H1 (cell line): ENCODE results near the gene PHLPP1. TPM values are rescaled to one million over a fixed set of nuclear protein-coding genes. Genes with fewer than 3 reads are reported as not detected.

Experiments
- CTCF ChIA-PET: fragments of 300-600 bp; sonication (Branson Sonifier 250); formaldehyde crosslinking; loops from one replicate; lab custom pipeline; 2021; ENCODE audit not compliant: partially characterized antibody; lab: Charles Lee
- POLR2A ChIA-PET: fragments of 300-600 bp; sonication (Branson Sonifier 250); formaldehyde crosslinking; loops from one replicate; lab custom pipeline; 2021; ENCODE audit warnings: inconsistent platforms; ENCODE audit not compliant: partially characterized antibody; lab: Charles Lee
- DNase-seq, 2 experiments: peaks; one replicate each; pipeline versions ENCODE4 v3.0.0 to v3.0.0-alpha.2; 2010 to 2022; ENCODE audit warnings: low spot score in 2 of 2, low read depth in 1 of 2, mixed read lengths in 1 of 2
- FAIRE-seq: peaks from 2 replicates; lab custom pipeline; 2011; peaks lifted over from hg19 to GRCh38; lab: Jason Lieb, UNC
- H2AFZ ChIP-seq: 2 replicates; pipeline ENCODE4 v1.8.1; 2012; ENCODE audit warnings: low read length, inconsistent platforms
- H2AK5ac ChIP-seq: 2 replicates; pipeline ENCODE4 v1.6.1; 2013; ENCODE audit warnings: low read depth, low read length
- H2BK120ac ChIP-seq: replicated peaks from 2 replicates; pipeline ENCODE3; 2013; ENCODE audit warnings: low read depth, low read length, inconsistent platforms
- H2BK12ac ChIP-seq: 2 replicates; pipeline ENCODE4 v1.6.1; 2013; ENCODE audit warnings: low read depth, low read length
- H2BK15ac ChIP-seq: 2 replicates; pipeline ENCODE4 v1.6.1; 2013; ENCODE audit warnings: low read length
- H2BK20ac ChIP-seq: 2 replicates; pipeline ENCODE4 v1.6.1; 2013; ENCODE audit warnings: low read length
- H2BK5ac ChIP-seq: 2 replicates; pipeline ENCODE4 v1.6.1; 2013; ENCODE audit warnings: low read depth, low read length
- H3K14ac ChIP-seq: 2 replicates; pipeline ENCODE4 v1.6.1; 2013; ENCODE audit warnings: inconsistent platforms; ENCODE audit not compliant: insufficient read length
- H3K18ac ChIP-seq: 2 replicates; pipeline ENCODE4 v1.6.1; 2013; ENCODE audit warnings: low read length; ENCODE audit errors: extremely low read depth
- H3K23ac ChIP-seq: 2 replicates; pipeline ENCODE4 v1.6.1; 2013; ENCODE audit warnings: inconsistent platforms; ENCODE audit not compliant: insufficient read length
- H3K23me2 ChIP-seq: 2 replicates; pipeline ENCODE4 v1.6.1; 2013; ENCODE audit warnings: low read depth, low read length
- H3K27ac ChIP-seq: 2 replicates; pipeline ENCODE4 v1.6.1; 2011; ENCODE audit warnings: low read depth, low read length, inconsistent platforms
- H3K27me3 ChIP-seq, 4 experiments: replicated peaks in 1 of 4; 1 replicate in 1 of 4; 2 replicates in 3 of 4; pipeline versions ENCODE4 v1.6.1 to v1.8.1; 2011 to 2013; ENCODE audit warnings: low read length in 3 of 4, mild to moderate bottlenecking in 3 of 4, inconsistent platforms in 2 of 4, mixed read lengths in 2 of 4, moderate library complexity in 1 of 4; ENCODE audit not compliant: control insufficient read depth in 3 of 4, insufficient read depth in 3 of 4; ENCODE audit errors: extremely low read depth in 1 of 4
- H3K36me3 ChIP-seq, 4 experiments: 2 replicates each; pipeline versions ENCODE4 v1.6.1 to v1.8.1; 2011 to 2013; ENCODE audit warnings: mild to moderate bottlenecking in 4 of 4, low read length in 3 of 4, moderate library complexity in 2 of 4, control low read depth in 1 of 4, inconsistent platforms in 1 of 4; ENCODE audit not compliant: insufficient read depth in 4 of 4, control insufficient read depth in 2 of 4
- H3K4ac ChIP-seq: replicated peaks from 2 replicates; pipeline ENCODE3; 2013; ENCODE audit warnings: low read length, low read depth, mixed read lengths, inconsistent platforms; ENCODE audit not compliant: insufficient read length
- H3K4me1 ChIP-seq, 4 experiments: replicated peaks in 1 of 4; 1 replicate in 1 of 4; 2 replicates in 3 of 4; pipeline versions ENCODE4 v1.6.1 to v1.8.1; 2011 to 2013; ENCODE audit warnings: low read length in 3 of 4, inconsistent platforms in 2 of 4, mixed read lengths in 1 of 4; ENCODE audit not compliant: insufficient read depth in 4 of 4, control insufficient read depth in 3 of 4
- H3K4me2 ChIP-seq, 2 experiments: 2 replicates each; pipeline versions ENCODE4 v1.6.1 to v1.8.1; 2011 to 2013; ENCODE audit warnings: low read depth in 2 of 2, low read length in 2 of 2, control low read depth in 1 of 2, inconsistent platforms in 1 of 2, mild to moderate bottlenecking in 1 of 2; ENCODE audit not compliant: insufficient read depth in 1 of 2
- H3K4me3 ChIP-seq, 4 experiments: fragments of 200-600, 300-600 bp in 1 of 4; sonication (generic), shearing (Covaris generic), sonication (Bioruptor Twin) in 1 of 4; 2 replicates each; pipeline versions ENCODE4 v1.5.1 to v1.8.1; 2011 to 2016; ENCODE audit warnings: low read length in 4 of 4, low read depth in 3 of 4, control low read depth in 2 of 4, inconsistent platforms in 2 of 4, mild to moderate bottlenecking in 2 of 4, mixed read lengths in 1 of 4, moderate library complexity in 1 of 4; ENCODE audit not compliant: insufficient read depth in 2 of 4; ENCODE audit errors: extremely low read depth in 1 of 4
- H3K56ac ChIP-seq: replicated peaks from 2 replicates; pipeline ENCODE3; 2013; ENCODE audit warnings: low read depth, mild to moderate bottlenecking, mixed read lengths, low read length, inconsistent platforms; ENCODE audit not compliant: insufficient read length
- H3K79me1 ChIP-seq: 2 replicates; pipeline ENCODE4 v1.6.1; 2013; ENCODE audit warnings: low read depth, low read length, control low read depth
- H3K79me2 ChIP-seq, 2 experiments: 2 replicates each; pipeline versions ENCODE4 v1.6.1 to v1.8.1; 2012 to 2013; ENCODE audit warnings: low read length in 2 of 2, mild to moderate bottlenecking in 2 of 2, inconsistent platforms in 1 of 2; ENCODE audit not compliant: insufficient read depth in 2 of 2, control insufficient read depth in 1 of 2
- H3K9ac ChIP-seq, 4 experiments: replicated peaks in 1 of 4; 1 replicate in 1 of 4; 2 replicates in 3 of 4; pipeline versions ENCODE4 v1.6.1 to v1.8.1; 2011 to 2013; ENCODE audit warnings: low read depth in 3 of 4, low read length in 3 of 4, control low read depth in 2 of 4, mild to moderate bottlenecking in 2 of 4, moderate library complexity in 2 of 4, inconsistent platforms in 1 of 4; ENCODE audit errors: extremely low read depth in 1 of 4
- H3K9me3 ChIP-seq, 2 experiments: 2 replicates each; pipeline versions ENCODE4 v1.6.1 to v1.8.1; 2012 to 2013; ENCODE audit warnings: mild to moderate bottlenecking in 2 of 2, moderate library complexity in 2 of 2, control low read depth in 1 of 2, inconsistent platforms in 1 of 2, low read depth in 1 of 2, low read length in 1 of 2, mixed read lengths in 1 of 2; ENCODE audit not compliant: insufficient read depth in 2 of 2
- H4K20me1 ChIP-seq, 2 experiments: replicated peaks in 1 of 2; 2 replicates each; pipeline versions ENCODE3 to v1.8.1; 2011 to 2013; ENCODE audit warnings: inconsistent platforms in 2 of 2, low read length in 2 of 2, mild to moderate bottlenecking in 1 of 2; ENCODE audit not compliant: insufficient read depth in 2 of 2, control insufficient read depth in 1 of 2
- H4K5ac ChIP-seq: 2 replicates; pipeline ENCODE4 v1.6.1; 2013; ENCODE audit warnings: low read length, low read depth, mixed read lengths, inconsistent platforms; ENCODE audit not compliant: insufficient read length
- H4K8ac ChIP-seq: 2 replicates; pipeline ENCODE4 v1.8.0; 2013; ENCODE audit warnings: mild to moderate bottlenecking, moderate library complexity, low read length, inconsistent platforms; ENCODE audit not compliant: insufficient read depth; ENCODE audit errors: extremely low read depth
- H4K91ac ChIP-seq: replicated peaks from 2 replicates; pipeline ENCODE3; 2013; ENCODE audit warnings: low read length, mixed read lengths, inconsistent platforms; ENCODE audit not compliant: insufficient read length
- CTCF ChIP-seq, 3 experiments: IDR thresholded peaks; 1 replicate in 2 of 3; 2 replicates in 1 of 3; pipeline versions ENCODE4 v1.5.1 to v1.6.1; 2011; ENCODE audit warnings: low read length in 3 of 3, mild to moderate bottlenecking in 3 of 3, inconsistent platforms in 2 of 3, low read depth in 1 of 3, moderate library complexity in 1 of 3; ENCODE audit not compliant: insufficient read depth in 1 of 3; ENCODE audit errors: control extremely low read depth in 1 of 3
- TAF1 ChIP-seq: IDR thresholded peaks from 2 replicates; pipeline ENCODE4 v1.6.1; 2011; ENCODE audit warnings: mild to moderate bottlenecking, low read depth, low read length
- WGBS, 2 experiments: shearing (Covaris generic) in 1 of 2; methylation state at CpG; one replicate each; pipeline versions ENCODE4 v1.1.6 to v1.1.7; 2013 to 2015; ENCODE audit warnings: low lambda C conversion rate in 2 of 2, mixed read lengths in 2 of 2, inconsistent platforms in 1 of 2, low coverage in 1 of 2, missing lambda C conversion rate in 1 of 2; ENCODE audit not compliant: insufficient replicate concordance in 2 of 2, insufficient coverage in 1 of 2, insufficient read length in 1 of 2; ENCODE audit errors: extremely low coverage in 1 of 2, missing lambda C conversion rate in 1 of 2; 5-methylcytosine and 5-hydroxymethylcytosine counted together
- polyA plus RNA-seq, 7 experiments: library from polyadenylated mRNA; depleted of rRNA in 3 of 7; stranded (reverse) in 5 of 7; unstranded in 2 of 7; fragments of >200 nt in 5 of 7; fragments of 200-250 nt in 2 of 7; gene quantifications; 1 replicate in 5 of 7; 2 replicates in 1 of 7; 4 replicates in 1 of 7; pipeline versions ENCODE4 v1.2.1 to v1.2.3, GENCODE V29; 2011 to 2013; ENCODE audit warnings: missing spikeins in 2 of 7, mixed read lengths in 2 of 7
- total RNA-seq: library from RNA; stranded (reverse); fragmentation: NEBNext Ultra II Directional; extraction: Animal tissue kit (Norgen Biotek cat#: 25700); gene quantifications from 2 replicates; pipeline ENCODE4 v1.2.1, GENCODE V29; 2021

PHLPP1 gene
- total and polyA plus RNA-seq, 2 of the 8 experiments (the other 6 are each of a cell fraction or from before 2014, with no cell fraction given): 28.0 to 66.3 TPM

GRCh38 chr18:62713651-62714247 lies 1.6 kb upstream of the PHLPP1 start:
- H2AFZ ChIP-seq: 0 out of 2 replicates have a peak overlapping the region, but pooled peaks have one; percentile 34

More at GRCh38 chr18:62713651-62714247, 1.6 kb upstream of the PHLPP1 start:
- Histone ChIP-seq H2BK20ac (no peak overlapping the region), H3K79me1 (no peaks in the 10 kb centered on the region), H2BK120ac (no peak overlapping the region), H3K14ac (no peak overlapping the region), H3K36me3 (no peaks in the 10 kb centered on the region), H3K4me3 (peak overlapping the region in 1 of 4 experiments; percentile 20; a peak in 1 of 8 replicates), H3K4me2 (peak overlapping the region; percentile 67 to 90), H4K8ac (peak overlapping the region; percentile 93), H2BK15ac (no peak overlapping the region), H3K4ac (no peak overlapping the region), H3K4me1 (peaks cover 0 to 8% (median 6%) of the 10 kb centered on the region in 4 experiments; a peak in 5 of 7 replicates), H3K27me3 (no peaks in the 10 kb centered on the region), H3K9ac (no peak overlapping the region), H3K23me2 (peaks cover 5% of the 10 kb centered on the region), H3K23ac (no peak overlapping the region), H3K79me2 (peaks cover 14 to 28% of the 10 kb centered on the region in 2 experiments), H4K20me1 (peaks cover 6 to 8% of the 10 kb centered on the region in 2 experiments), H4K91ac (no peak overlapping the region), H2BK12ac (no peak overlapping the region), H3K9me3 (no peaks in the 10 kb centered on the region), H3K18ac (peak overlapping the region; percentile 53; the same call in 1 of the 2 replicates), H4K5ac (peak overlapping the region; percentile 82), H3K56ac (no peak overlapping the region), H2BK5ac (no peak overlapping the region), H2AK5ac (no peak overlapping the region), H3K27ac (no peak overlapping the region)
- no peak for FAIRE-seq
- 0 out of 2 replicates have a peak, but pooled peaks have one; percentile 12 for TF ChIP-seq TAF1
- no peak for TF ChIP-seq CTCF (IDR thresholded peaks at IDR 0.05; ENCODE audit: control extremely low read depth in 1 of 3, insufficient read depth in 1 of 3, low read depth in 1 of 3, low read length in 3 of 3)
- CTCF ChIA-PET: interaction anchor here (0.6 to 2.1 kb wide), 2 partner anchors 127 to 142 kb away, joined by 3 to 8 read pairs; no protein-coding TSS in a partner anchor
- no peak for DNase-seq
- POLR2A ChIA-PET: no interaction called here
- WGBS, 2 experiments: 64% methylated on average over 13 of the region's 17 CpGs; no CpG with 5 or more reads in 1 of the 2 experiments
